Activated CD4-positive, CD25-positive, alpha-beta regulatory T cell treated with anti-CD3 and anti-CD28 coated beads, Interleukin-2, amount 50 U/mL, for 72 hours (primary cell): Measurements from ENCODE around the gene PPDPF.
"Not testable (repeated sequence)": the region's sequence is repeated elsewhere in the genome, so short reads cannot be mapped to it uniquely, and the experiment has no call there.

Source experiments
- DNase-seq: peaks from one replicate; pipeline ENCODE4 v3.0.0; 2021

The PPDPF gene

GRCh38 chr20:63500902-63501817 lies 19.4 kb upstream of the PPDPF start:
- no peak for DNase-seq

DNA sequence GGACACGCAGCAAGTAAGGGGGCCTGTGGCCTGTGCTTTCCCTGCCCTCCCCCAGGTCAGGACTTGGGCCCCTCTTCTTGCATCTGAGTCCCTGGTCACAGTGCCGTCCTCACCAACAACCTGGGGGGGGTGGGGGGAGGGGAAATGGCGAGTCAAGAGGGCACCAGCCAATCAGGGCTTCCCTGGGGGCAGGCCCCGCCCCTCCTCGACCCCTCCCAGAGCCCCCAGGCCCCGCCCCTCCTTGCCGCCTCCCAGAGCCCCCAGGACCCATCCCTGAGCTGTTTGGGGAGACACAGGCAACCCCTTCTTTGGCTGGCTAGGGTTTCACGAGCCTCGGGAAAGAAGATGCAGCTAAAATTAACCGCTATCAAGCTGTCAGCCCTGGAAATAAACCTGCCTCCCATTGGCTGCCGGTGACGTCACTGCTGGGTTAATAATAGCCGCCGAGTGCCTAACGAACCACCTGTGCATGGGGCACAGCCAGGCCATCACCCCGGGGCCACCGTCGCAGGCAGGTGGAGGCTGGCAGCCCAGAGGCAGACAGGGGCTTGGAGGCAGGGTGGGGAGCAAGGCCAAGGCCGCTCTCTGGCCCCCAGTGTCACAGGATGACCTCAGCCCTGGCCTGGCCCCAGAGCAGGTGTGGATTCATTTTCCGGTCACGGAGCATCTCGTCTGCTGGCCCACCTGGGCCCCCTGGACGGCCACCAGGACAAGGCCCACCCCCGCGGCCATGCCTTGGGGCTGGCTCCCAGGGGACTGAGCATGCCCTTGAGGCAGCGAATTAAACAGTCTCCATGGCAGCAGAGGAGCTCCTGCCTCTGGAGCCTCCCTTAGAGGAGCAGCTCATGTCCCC lies 18.5 kb upstream of the PPDPF start:
- DNase-seq, result no peak

DNA sequence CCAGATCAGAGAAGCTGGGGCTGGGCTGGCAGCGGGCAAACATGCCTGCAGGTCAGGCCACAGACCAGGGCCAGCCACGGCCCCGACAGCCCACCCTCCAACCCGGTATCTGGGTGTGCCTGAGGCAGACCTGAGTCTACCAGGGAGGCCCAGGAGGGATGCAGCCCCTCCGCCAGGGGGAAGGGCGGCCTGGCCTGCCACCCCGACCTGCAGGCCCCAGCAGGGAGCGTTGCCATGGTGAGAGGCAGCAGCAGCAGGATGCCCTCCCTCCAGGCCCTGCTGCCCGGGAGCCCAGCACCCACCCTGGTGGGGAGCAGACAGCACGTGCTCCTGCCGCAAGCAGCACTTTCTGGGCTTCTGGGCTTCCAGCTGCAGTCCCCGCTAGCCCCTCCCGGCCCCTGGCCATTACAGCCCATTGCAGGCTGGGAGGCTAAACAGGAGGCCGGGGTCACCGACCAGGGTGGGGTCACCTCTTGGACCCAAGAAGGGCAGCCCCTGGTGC lies 17.8 kb upstream of the PPDPF start:
- no peak for DNase-seq

- DNase-seq, result no peak
Measured at GRCh38 chr20:63503524-63503923, 17.0 kb upstream of the PPDPF start.

GRCh38 chr20:63504642-63505041 lies 15.9 kb upstream of the PPDPF start:
- DNase-seq, result no peak

DNA sequence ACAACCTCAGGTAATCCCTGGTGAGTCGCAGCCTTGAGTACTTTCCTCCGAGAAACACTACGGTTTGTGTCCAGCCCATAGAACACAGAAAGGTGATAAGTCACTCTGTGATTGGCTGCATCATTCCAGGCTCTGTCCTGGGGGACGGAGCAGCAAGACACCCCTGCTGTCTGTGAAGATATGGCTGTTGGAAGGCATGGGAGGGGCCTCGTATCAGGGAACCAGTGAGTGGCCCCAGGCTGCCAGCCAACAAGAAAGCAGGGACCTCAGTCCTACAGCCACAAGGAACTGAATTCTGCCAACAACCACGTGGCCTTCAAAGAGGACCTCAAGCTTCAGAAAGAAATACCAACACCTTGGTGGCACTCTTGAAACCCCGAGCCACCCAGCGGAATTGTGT lies 15.3 kb upstream of the PPDPF start:
- DNase-seq, result no peak

DNA sequence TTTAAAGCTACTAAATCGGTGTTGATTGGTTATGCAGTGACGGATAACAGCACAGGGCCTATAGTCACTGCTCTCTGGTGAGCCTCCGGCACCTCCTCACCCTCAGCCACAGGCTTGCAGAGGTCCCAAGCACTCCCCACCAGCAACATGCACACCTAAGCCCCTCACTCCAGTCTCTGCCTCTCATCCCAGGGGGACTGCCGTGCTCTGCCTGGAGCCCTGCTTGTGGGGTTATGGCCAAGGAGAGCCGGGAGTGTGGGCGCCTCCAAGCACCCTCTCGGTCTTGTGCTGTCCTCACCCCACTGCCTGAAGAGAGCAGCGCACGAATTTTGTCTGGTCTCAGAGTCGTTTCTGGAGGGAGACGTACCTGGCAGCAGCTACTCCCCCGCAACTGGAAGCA lies 14.8 kb upstream of the PPDPF start:
- no peak for DNase-seq

- no peak for DNase-seq
Measured at GRCh38 chr20:63507083-63507743, 13.4 kb upstream of the PPDPF start.

- DNase-seq, result no peak
Measured at GRCh38 chr20:63508072-63508768, 12.3 kb upstream of the PPDPF start.

DNA sequence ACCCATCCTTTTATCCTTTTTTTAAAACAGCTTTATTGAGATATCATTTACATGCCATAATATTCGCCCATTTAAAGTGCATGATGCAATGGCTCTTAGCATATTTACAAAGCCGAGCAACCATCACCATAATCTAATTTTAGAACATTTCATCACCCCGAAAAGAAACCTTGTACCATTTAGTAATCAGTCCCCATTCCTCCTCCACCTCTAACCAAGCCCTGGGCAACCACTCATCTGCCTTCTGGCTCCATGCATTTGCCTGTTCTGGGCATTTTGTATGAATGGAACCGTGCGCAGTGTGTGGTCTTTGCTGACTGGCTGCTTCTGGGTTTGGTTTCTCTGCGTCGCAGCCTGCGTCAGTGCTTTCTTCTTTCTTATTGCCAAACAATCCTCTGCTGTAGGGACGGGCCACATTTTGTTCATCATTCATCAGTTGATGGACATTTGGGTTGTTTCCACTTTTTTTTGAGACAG lies 11.4 kb upstream of the PPDPF start:
- no peak for DNase-seq

GRCh38 chr20:63513207-63513606 lies 7.4 kb upstream of the PPDPF start:
- no peak for DNase-seq

- not testable (repeated sequence) for DNase-seq
Measured at GRCh38 chr20:63514520-63514919, 6.0 kb upstream of the PPDPF start.

DNA sequence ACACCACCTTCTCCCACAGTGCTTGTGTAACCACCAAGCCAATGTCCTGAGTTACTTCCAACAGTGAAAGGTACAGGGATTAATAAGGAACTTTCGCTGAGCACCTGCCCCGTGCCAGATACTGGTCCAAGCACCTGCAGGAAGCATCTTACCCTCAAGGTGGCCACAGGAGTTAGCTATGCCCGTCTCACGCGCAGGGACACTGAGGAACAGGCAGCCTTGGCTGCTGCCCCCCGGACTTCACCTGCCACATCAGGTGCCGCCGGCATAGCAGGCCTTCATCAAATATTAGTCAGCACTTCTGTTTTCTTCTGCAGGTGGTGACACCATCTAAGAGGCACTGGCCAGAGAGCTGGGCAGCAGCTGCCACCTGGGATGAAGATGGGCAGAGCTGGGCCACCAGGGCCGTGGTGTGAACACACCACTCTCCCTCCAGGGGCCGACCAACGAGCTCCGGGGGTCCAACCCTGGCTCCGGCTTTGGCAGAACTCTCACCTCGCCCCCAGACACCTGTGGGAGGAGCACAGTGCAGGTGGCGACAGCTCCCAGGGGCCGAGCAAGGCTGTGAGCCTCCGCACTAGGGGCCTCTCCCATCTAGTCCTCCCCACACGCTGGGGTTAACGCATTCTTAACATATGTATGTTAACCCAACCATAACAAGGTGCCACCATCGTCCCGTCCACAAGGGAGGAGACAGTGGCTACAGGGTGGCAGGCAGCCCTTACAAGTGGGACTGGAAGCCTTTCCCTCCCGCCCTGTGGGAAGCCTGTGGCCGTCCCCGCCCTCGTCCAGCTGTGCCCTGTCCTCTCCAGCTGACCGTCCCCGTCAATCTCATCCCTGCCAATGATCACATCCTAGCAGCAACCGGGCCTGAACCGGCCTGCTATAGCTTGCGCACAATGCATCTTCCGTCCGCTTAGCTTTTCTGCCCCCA lies 2.9 kb upstream of the PPDPF start:
- DNase-seq, result no peak

DNA sequence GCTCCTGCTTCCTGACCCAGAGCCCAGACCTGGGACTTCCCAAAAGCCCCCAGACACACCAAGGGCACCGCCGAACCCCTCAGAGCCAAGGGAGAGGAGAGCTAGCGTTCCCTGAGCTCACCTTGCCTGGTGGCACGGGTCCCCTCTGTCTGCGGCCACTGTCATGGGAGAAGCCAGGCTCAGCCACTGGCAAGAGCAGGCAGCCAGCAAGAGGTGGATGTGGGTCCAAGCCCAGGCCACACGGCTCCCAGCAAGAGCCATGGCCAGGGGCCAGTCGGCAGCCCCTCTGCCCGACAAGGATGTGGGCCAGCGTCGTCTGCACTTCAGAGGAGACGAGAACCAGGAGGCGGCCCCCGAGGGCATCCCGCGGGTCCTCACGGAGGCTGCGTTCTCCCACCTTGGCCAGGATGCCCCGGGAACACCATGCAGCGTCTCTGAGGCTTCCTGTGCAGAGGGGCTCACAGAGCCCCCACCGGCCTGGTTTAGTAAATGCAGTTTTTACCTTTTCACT lies 2.2 kb upstream of the PPDPF start:
- DNase-seq, result no peak

DNA sequence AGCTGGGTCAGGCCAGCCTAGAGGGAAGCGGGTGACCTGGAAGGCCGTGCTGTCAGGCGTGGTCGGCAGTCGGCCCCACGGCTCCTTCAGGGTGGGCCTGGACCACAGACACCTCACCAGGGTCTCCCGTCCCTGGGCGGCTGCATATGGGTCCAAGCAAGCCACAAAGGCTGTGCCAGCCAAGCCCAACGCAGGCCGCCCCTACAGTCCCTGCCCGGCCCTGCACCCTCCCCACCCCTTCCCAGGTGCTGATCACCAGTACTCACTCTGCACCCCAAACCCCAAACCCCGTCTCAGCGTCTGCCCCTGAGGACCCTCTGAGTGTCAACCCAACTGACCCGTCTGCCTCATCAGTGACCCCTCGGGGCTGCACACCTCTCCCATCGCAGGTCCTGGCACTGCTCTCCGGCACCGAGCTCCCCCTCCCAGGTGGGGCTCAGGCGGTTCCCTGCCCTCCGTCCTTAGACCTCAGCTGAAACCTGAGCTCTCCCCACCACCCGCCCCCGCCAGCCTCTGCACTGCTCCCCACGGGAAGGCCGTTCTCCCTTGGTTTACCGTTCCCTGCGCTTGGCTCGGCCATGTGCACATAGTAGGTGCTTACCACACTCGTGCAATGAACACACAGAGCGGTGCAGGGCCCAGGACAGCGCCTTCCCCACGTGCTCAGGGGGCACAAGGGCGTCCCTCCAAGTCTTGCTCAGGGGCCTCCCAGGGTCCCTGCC lies 1.5 kb upstream of the PPDPF start:
- DNase-seq, result no peak

GRCh38 chr20:63519668-63520503 lies 679 bp upstream of the PPDPF start:
- no peak for DNase-seq

DNA sequence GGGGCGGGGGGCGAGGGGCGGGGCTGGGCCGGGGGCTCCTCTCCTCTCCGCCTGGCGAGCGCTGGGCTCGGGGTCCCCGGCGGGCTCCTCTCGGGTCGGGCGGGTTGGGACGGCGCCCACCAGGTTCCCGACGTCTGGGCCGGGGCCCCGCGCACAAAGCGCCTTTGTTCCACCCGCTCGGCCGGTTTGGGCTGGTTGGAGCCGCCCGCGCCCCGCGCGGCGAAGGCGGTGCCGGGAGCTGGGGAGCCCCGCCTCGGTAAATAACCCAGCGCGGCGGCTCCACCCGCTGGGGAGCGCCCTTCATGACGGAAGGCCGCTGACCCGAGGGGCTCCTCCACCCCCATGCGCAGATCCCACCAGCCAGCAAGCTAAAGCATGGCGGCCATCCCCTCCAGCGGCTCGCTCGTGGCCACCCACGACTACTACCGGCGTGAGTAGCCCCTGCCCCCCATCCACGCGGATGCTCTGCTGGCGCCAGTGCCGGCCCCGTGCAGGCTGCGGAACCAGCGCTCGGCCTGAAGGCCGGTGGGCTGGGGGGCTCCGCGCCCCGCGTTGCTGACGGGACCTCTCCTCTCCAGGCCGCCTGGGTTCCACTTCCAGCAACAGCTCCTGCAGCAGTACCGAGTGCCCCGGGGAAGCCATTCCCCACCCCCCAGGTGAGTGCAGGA lies 503 bp downstream of the PPDPF start:
- peak; percentile 75 for DNase-seq

DNA sequence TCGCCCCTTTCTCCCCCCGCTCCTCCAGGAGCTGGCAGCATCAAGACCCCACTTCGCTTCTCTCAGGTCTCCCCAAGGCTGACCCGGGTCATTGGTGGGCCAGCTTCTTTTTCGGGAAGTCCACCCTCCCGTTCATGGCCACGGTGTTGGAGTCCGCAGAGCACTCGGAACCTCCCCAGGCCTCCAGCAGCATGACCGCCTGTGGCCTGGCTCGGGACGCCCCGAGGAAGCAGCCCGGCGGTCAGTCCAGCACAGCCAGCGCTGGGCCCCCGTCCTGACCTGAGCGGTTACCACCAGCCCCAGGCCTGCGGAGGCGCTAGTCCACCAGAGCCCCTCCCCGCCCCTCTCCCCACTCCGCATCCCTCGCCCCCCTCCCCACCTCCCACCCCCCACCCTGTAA lies 1.0 kb downstream of the PPDPF start:
- no peak for DNase-seq
